Adrenal gland (tissue), 12 donors: ENCODE data around the gene NDUFA6. TPM values are rescaled to one million over a fixed set of nuclear protein-coding genes. Genes with fewer than 3 reads are reported as not detected.

Source experiments
- DNase-seq, 7 donors: peaks; one replicate each; pipeline ENCODE4 v3.0.0-alpha.2; 2019 to 2020
- H3K27ac ChIP-seq, 5 donors: fragments of 200-600 bp; sonication (generic) in 4 of 5; 1 replicate in 3 of 5; 2 replicates in 2 of 5; pipeline versions ENCODE4 v1.5.1 to v1.8.0; 2016 to 2020; ENCODE audit warnings: mild to moderate bottlenecking in 1 of 5
- H3K27me3 ChIP-seq: fragments of 200-600 bp; 2 replicates; pipeline ENCODE4 v1.8.0; 2021
- H3K36me3 ChIP-seq, 2 donors: fragments of 200-600 bp; replicated peaks in 1 of 2; 1 replicate in 1 of 2; 2 replicates in 1 of 2; pipeline versions ENCODE4 v1.5.1 to v1.8.0; 2018 to 2022
- H3K4me1 ChIP-seq, 2 donors: fragments of 200-600 bp; replicated peaks in 1 of 2; 1 replicate in 1 of 2; 2 replicates in 1 of 2; pipeline versions ENCODE4 v1.5.1 to v1.8.0; 2018 to 2021
- H3K4me3 ChIP-seq, 4 donors: fragments of 200-600 bp; sonication (generic) in 3 of 4; one replicate each; pipeline ENCODE4 v1.5.1; 2016 to 2018
- H3K9me3 ChIP-seq, 3 donors: fragments of 200-600 bp; sonication (generic) in 1 of 3; replicated peaks in 1 of 3; 1 replicate in 2 of 3; 2 replicates in 1 of 3; pipeline versions ENCODE4 v1.5.1 to v1.8.0; 2016 to 2021
- POLR2A ChIP-seq, 2 donors: fragments of 450-650 bp; IDR thresholded peaks; one replicate each; pipeline ENCODE4 v1.6.1; 2017; ENCODE audit warnings: antibody characterized with exemption in 2 of 2, mild to moderate bottlenecking in 2 of 2, moderate library complexity in 1 of 2
- WGBS, 4 donors: extraction: QIAGEN DNeasy Blood & Tissue Kit in 2 of 4; methylation state at CpG; one replicate each; pipeline versions ENCODE4 v1.1.5 to v1.1.7; 2013 to 2017; 5-methylcytosine and 5-hydroxymethylcytosine counted together
- intact Hi-C, 2 donors: fragments of 100-400 bp; cut with DNase I; formaldehyde crosslinking; loops; one replicate each; pipeline versions ENCODE4 v1.14.1 to v1.15.0; 2022 to 2023
- polyA plus RNA-seq, 3 donors: library from polyadenylated mRNA; stranded (reverse); fragments of 200-250 nt in 2 of 3; fragments of 350-450 nt in 1 of 3; fragmentation: Illumina TruSeq in 1 of 3; extraction: RNeasy Lipid Tissue Mini Kit (QIAGEN cat#74804) in 1 of 3; gene quantifications; one replicate each; pipeline ENCODE4 v1.2.3, GENCODE V29; 2013 to 2014
- total RNA-seq, 9 donors: library from RNA; depleted of rRNA in 4 of 9; stranded (reverse); fragments of >200 nt in 4 of 9; fragments of 120-200 nt in 1 of 9; fragmentation: NEBNext Ultra II Directional in 1 of 9; extraction: Animal tissue kit (Norgen Biotek cat#: 25700) in 1 of 9; gene quantifications; one replicate each; pipeline versions ENCODE4 v1.1.0 to v1.2.4, GENCODE V29; 2013 to 2023
- TF ChIP-seq, protein P1 (sequence below), 6 experiments: fragments of 450-650 bp in 4 of 6; fragments of 200-600 bp in 2 of 6; sonication (generic) in 1 of 6; IDR thresholded peaks; 1 replicate in 5 of 6; 2 replicates in 1 of 6; pipeline versions ENCODE4 v1.5.1 to v1.8.0; 2016 to 2021; ENCODE audit warnings: antibody characterized with exemption in 6 of 6, mild to moderate bottlenecking in 2 of 6, moderate library complexity in 1 of 6
- donor health status: healthy with polysubstance abuse.
- donor health status: Bipolar disorder and iron deficiency.
- donor health status: DM: yes; HTN: yes; CAD: no.
- donor health status: DM: no; HTN: no; CAD: no.
- donor health status: DM: no; HTN: no; CAD: no.
- donor health status: DM: yes; HTN: yes; CAD: no.

The NDUFA6 gene
- total and polyA plus RNA-seq, 12 donors, result 57.0 to 372 (median 88.7) TPM

DNA sequence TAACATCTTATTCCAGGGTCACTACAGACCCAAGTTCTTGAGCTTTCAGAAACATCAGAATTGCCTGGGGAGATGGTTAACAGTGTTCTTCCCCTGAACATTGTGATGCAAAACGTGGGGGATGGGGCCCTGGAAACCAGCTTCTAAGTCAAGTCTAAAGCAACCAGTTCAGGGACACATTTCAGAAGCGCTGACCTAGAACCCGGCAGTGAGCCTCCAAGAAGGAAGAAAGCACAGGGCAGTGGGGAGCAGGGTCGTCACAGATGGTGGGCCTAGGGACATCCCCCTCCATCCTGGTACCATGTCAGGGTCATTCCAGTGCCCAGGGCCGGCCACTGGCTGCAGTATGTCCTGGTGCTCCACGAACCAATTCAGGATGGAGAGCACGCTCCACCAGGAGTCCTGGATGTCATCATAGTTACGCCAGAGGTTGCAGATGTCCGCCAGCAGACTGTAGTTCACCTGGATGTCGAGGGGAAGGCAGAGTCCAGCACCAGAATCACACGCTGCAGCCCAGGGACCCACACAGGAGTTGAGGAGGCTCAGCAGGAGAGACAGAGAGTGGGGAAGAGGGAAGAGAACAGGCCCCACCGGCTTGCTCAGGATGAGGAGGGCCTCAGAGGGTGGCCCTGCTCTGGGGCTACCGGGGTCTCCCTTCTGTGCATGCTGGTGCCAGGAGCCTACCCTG is 25.0 kb downstream of the NDUFA6 start:
- 87 to 91% (median 88%) methylated on average over 10 to 13 of the region's 13 CpGs for WGBS, 4 donors
- H3K9me3 ChIP-seq, result no peaks in the 10 kb centered on the region
- H3K4me1 ChIP-seq, result peaks cover 6 to 7% of the 10 kb centered on the region in 2 donors
- H3K27me3 ChIP-seq, result no peaks in the 10 kb centered on the region
- H3K27ac ChIP-seq, result no peak overlapping the region
- DNase-seq, result peak in 2 of 7 donors; percentile 15 to 44
- no peak overlapping the region for H3K4me3 ChIP-seq
- peaks cover 0 to 43% of the 10 kb centered on the region in 2 donors for H3K36me3 ChIP-seq
- intact Hi-C loops, result no loop called here
- TF ChIP-seq POLR2A (IDR thresholded peaks at IDR 0.05), result no peak
- TF ChIP-seq, protein P1, sequence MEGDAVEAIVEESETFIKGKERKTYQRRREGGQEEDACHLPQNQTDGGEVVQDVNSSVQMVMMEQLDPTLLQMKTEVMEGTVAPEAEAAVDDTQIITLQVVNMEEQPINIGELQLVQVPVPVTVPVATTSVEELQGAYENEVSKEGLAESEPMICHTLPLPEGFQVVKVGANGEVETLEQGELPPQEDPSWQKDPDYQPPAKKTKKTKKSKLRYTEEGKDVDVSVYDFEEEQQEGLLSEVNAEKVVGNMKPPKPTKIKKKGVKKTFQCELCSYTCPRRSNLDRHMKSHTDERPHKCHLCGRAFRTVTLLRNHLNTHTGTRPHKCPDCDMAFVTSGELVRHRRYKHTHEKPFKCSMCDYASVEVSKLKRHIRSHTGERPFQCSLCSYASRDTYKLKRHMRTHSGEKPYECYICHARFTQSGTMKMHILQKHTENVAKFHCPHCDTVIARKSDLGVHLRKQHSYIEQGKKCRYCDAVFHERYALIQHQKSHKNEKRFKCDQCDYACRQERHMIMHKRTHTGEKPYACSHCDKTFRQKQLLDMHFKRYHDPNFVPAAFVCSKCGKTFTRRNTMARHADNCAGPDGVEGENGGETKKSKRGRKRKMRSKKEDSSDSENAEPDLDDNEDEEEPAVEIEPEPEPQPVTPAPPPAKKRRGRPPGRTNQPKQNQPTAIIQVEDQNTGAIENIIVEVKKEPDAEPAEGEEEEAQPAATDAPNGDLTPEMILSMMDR (IDR thresholded peaks at IDR 0.05), result no peak

GRCh38 chr22:42064629-42065028 is 25.9 kb downstream of the NDUFA6 start:
- 88 to 93% (median 91%) methylated on average over 1 of the region's 1 CpG for WGBS, 4 donors
- peaks cover under 1% of the 10 kb centered on the region in 2 donors for H3K4me1 ChIP-seq
- H3K9me3 ChIP-seq, result no peaks in the 10 kb centered on the region
- peaks cover 0 to 53% of the 10 kb centered on the region in 2 donors for H3K36me3 ChIP-seq
- TF ChIP-seq POLR2A (IDR thresholded peaks at IDR 0.05), result no peak
- TF ChIP-seq, protein P1 (IDR thresholded peaks at IDR 0.05), result no peak
- H3K4me3 ChIP-seq, result no peak overlapping the region
- no peak overlapping the region for H3K27ac ChIP-seq
- intact Hi-C loops, result no loop called here
- peak in 2 of 7 donors; percentile 13 to 24 for DNase-seq
- no peaks in the 10 kb centered on the region for H3K27me3 ChIP-seq

DNA sequence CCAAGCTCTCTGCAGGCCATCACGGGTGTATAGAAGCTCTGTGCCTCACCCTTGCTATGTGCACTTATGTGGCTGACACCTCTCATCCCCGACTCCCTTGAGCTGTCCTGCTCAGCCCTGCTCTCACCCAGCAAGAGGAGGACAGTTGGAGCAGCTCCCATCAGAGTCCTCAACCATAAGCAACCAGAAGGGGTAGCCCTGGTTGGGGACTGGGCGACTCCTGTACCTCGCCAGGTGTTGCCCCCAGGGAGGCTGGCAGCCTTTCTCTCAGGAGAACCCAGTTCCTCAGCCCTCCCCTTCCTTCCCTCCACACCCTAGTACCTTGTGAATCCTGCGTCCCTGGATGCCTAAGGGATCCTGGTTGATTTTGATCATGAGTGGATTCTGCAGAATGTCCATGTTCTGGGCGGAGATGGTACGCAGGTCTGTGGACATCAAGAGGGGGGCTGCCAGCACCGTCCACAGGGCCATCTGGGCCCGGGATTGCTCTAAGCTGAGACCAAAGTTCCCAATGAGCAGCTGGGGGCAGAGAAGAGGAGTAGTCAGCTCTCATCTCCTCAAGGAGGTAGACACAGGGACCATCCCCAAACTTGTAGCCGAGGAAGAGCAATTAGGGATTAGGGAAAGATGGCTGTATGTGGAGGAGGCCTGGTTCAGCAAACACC is 27.9 kb downstream of the NDUFA6 start:
- intact Hi-C loops, result no loop called here
- no peak overlapping the region for H3K4me3 ChIP-seq
- WGBS, 4 donors, result 94 to 99% (median 94%) methylated on average over 8 to 10 of the region's 10 CpGs
- DNase-seq, result peak in 2 of 7 donors; percentile 16 to 42
- no peak overlapping the region for H3K27ac ChIP-seq
- peaks cover 0 to 56% of the 10 kb centered on the region in 2 donors for H3K36me3 ChIP-seq
- TF ChIP-seq, protein P1 (IDR thresholded peaks at IDR 0.05), result no peak
- no peak for TF ChIP-seq POLR2A (IDR thresholded peaks at IDR 0.05)
- no peaks in the 10 kb centered on the region for H3K27me3 ChIP-seq
- H3K9me3 ChIP-seq, result no peaks in the 10 kb centered on the region
- H3K4me1 ChIP-seq, result no peaks in the 10 kb centered on the region

GRCh38 chr22:42061041-42061440 is 29.5 kb downstream of the NDUFA6 start:
- 95 to 99% (median 97%) methylated on average over 7 of the region's 7 CpGs for WGBS, 4 donors

More at GRCh38 chr22:42061041-42061440, 29.5 kb downstream of the NDUFA6 start:
- TF ChIP-seq, protein P1 (IDR thresholded peaks at IDR 0.05), result no peak
- no peak for TF ChIP-seq POLR2A (IDR thresholded peaks at IDR 0.05)
- no peaks in the 10 kb centered on the region for H3K4me1 ChIP-seq
- peaks cover 0 to 42% of the 10 kb centered on the region in 2 donors for H3K36me3 ChIP-seq
- DNase-seq, result no peak
- H3K4me3 ChIP-seq, result no peak overlapping the region
- H3K27ac ChIP-seq, result no peak overlapping the region
- no peaks in the 10 kb centered on the region for H3K9me3 ChIP-seq
- intact Hi-C loops, result no loop called here
- no peaks in the 10 kb centered on the region for H3K27me3 ChIP-seq
